HL-60 (cell line): Measurements from ENCODE around the gene ZNF839.

Experiments
- GABPA ChIP-seq: IDR thresholded peaks from 2 replicates; pipeline ENCODE4 v1.6.1; 2012; ENCODE audit warnings: low read depth
- POLR2AphosphoS5 ChIP-seq: IDR thresholded peaks from 2 replicates; pipeline ENCODE4 v1.6.1; 2012; ENCODE audit warnings: low read depth
- REST ChIP-seq: IDR thresholded peaks from 2 replicates; pipeline ENCODE4 v1.6.1; 2012; ENCODE audit warnings: low read depth; ENCODE audit not compliant: insufficient replicate concordance
- SPI1 ChIP-seq: IDR thresholded peaks from 2 replicates; pipeline ENCODE4 v1.6.1; 2012; ENCODE audit warnings: low read depth, mild to moderate bottlenecking, borderline replicate concordance
- TF ChIP-seq, protein P1 (sequence below): IDR thresholded peaks from one replicate; pipeline ENCODE4 v1.5.1; 2011; ENCODE audit warnings: low read length, control low read depth, inconsistent platforms; ENCODE audit not compliant: insufficient read depth

- 0 out of 2 replicates have a peak, but pooled peaks have one; percentile 34 for TF ChIP-seq POLR2AphosphoS5
- TF ChIP-seq, protein P1, sequence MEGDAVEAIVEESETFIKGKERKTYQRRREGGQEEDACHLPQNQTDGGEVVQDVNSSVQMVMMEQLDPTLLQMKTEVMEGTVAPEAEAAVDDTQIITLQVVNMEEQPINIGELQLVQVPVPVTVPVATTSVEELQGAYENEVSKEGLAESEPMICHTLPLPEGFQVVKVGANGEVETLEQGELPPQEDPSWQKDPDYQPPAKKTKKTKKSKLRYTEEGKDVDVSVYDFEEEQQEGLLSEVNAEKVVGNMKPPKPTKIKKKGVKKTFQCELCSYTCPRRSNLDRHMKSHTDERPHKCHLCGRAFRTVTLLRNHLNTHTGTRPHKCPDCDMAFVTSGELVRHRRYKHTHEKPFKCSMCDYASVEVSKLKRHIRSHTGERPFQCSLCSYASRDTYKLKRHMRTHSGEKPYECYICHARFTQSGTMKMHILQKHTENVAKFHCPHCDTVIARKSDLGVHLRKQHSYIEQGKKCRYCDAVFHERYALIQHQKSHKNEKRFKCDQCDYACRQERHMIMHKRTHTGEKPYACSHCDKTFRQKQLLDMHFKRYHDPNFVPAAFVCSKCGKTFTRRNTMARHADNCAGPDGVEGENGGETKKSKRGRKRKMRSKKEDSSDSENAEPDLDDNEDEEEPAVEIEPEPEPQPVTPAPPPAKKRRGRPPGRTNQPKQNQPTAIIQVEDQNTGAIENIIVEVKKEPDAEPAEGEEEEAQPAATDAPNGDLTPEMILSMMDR: peak; percentile 81
- TF ChIP-seq GABPA: no peak
- no peak for TF ChIP-seq REST
- TF ChIP-seq SPI1: no peak
Observed at GRCh38 chr14:102314242-102315011, 5.1 kb upstream of the ZNF839 start.
